NOMO-1 treated with DMSO at 0.1 percent for 48 hours (cell line): ENCODE data around the gene MIDN.

Experiments
- DNase-seq: peaks from one replicate; lab custom pipeline; 2025; ENCODE audit not compliant: unreplicated experiment; lab: John Stamatoyannopoulos, UW

The MIDN gene

DNA sequence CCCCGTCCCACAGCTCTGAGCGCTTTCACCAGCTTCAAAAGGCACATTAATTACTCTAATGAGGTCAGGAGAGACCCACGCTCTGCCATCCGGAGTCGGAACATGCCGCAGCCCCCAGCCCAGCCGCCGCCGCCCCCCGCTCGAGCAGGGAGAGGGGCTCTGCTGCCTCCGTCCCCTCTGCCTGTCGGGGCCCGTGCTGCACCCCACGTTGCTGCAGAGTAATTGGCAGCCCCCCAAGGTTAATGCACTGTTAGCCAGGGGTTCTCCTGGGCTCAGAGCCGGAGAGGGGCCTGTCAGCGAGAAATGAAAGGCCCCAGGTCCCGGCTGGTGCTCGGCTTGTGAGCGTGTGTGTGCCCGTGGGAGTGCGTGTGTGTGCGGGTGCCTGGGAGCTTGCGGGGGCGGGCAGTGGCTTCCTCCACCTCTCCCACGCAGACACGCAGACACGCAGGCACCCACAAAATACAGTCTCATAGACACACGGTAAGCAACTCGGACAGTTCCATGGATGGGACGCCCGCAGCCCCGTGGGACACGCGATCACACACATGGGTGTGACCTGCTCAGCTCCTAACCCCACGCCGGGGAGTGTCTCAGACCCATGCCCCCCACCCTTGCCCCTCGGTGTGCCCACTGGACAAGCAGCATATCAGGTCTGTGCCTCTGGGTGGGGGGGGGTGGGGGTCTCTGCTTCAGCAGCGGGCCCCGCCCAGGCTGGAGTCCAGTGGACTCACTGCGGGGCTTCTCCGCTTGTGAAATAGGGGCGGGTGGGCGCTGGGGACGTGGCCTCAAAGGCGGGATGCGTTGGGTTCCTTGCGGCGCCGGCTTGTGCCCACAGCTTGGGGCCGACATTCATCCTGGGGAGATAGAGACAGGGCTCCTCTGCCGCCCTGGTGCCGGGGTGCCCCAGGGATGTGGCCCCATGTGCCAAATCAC lies 32.5 kb downstream of the MIDN start:
- DNase-seq, result no peak

DNA sequence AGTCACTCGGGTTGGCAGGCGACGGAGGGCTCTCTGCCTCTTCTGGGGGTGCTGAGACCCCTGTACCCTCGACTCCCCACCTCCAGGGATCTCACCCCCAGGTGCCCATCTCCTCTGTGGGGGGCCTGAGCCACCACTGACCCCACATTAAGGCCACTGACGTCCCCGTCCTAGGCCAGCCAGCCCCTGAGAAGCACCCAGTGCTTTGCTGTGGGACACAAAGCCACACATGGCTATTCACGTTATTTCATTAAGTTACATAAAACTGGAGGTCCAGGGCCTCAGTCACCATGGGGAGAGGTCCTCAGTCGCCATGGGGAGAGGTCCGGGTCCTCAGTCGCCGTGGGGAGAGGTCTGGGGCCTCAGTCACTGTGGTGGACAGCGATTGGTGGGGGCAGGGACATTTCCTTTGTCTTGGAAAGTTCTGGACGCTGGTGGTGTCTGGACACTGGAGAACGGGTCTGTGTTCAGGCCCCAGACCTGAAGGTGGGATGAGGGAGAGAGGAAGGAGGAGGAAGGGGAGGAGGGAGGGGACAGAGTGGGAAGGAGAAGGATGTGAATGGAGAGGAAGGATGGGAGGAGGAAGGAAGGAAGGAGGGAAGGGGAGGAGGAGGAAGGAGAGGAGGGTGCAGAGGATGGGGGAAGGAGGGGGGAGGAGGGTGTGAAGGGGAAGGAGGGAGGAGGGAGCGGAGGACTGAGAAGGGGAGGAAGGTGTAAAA lies 33.3 kb downstream of the MIDN start:
- DNase-seq, result no peak

DNA sequence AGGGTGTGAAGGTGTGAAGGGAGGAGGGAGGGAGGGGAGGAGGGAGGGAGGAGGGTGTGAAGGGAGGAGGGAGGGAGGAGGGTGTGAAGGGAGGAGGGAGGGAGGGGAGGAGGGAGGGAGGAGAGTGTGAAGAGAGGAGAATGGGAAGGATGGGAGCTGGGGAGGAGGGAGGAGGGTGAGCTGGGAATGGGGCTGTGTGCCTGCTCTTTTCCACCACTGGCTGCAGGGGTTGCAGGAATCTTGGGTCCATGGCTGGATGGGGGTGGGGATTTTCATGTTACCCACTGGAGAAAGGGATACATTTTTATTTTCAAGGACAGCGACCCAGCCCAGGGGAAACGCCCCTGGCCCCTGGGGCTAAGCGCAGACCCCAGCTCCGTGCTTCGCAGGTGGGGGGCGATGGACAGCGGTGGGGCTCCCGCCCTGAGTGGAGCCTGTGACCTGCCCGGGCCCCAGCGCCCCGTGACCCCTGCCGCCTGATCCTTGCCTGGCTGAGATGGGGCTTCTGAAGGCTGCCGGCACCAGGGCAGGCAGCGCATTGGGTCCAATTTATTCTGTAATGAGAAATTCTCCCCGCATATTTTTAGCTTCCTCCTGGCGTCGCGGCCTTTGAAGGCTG lies 34.3 kb downstream of the MIDN start:
- DNase-seq, result no peak

DNA sequence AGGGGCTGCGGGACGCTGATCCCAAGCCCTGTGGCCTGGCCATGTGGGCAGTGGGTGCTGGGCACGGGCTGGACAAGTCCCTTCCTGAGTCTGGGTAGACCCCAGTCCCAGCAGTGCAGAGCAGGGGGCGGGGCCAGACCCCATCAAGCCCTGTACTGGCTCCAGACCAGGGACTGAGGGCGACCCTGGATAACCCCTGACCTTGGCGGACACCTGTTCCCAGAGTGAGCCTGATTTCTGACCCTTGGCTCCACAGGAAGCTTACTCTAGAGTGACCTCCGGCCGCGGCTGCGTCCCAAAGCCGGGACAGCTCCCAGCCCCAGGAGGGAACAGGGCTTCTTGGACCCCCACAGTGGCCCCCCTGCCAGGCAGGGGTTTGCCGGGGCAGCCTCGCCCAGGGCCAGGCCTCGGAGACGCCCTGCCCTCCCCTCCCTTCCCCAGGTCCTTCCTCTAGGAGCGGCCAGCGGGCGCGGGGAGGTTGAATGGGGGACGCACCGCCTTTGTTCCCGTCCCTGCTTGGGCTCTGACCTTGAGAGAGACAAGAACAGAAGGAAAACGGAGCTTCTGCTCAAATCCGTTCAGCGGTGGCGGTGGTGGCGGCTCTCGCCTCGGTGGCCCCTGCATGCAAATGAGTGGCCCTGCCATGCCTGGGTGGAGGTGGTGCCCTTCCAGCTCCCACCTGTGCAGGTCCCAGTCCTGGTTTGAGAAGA lies 35.0 kb downstream of the MIDN start:
- no peak for DNase-seq

DNA sequence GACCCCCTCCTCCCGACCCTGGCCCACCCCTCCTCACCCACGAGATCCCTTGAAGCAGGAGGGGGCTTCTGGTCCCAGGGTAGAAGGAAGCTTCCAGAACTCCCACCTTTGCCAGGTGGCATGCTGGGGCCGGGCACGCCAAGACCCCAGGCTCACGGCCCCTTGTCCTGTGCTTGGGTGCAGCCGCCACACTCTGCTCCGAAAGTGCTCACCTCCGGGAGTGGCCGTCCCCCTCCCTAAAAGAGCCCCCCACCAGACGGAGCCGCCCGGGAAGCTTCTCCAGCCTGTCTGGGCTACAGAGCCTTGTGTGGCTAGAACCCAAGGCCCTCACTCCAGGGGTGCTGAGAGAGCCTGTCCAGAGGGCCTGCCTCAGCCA lies 35.5 kb downstream of the MIDN start:
- DNase-seq, result no peak

DNA sequence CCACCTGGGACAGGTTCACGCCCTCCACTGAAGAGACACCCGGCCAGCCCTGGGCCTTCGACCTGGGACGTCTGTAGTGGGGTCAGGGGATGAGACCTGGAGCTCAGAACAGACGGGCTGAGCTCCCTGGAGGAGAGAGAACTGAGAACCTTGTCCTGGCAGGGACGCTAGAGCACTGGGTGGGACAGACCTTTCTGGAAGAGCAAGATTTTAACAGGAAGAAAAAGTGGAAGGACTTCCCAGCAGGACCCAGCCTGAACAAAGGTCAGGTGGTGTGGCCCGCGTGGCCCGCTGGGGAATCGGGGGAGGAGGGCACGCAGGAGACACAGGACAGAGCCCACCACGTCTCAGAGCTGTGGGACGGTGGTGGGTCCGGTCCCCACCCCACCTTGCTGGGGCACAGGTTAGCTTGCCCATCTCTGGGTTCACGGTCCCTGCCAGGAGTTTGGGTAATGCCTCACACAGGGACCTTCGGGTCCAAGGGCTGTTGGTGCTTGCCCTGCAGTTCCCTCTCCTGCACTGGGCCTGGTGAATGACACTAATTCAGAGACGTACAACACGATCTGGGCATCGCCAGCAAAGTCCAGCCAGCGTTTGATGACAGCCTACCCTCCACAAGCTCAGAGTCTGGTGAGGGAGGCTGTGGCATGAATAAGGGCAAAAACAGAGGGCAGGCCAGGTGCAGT lies 36.1 kb downstream of the MIDN start:
- no peak for DNase-seq

DNA sequence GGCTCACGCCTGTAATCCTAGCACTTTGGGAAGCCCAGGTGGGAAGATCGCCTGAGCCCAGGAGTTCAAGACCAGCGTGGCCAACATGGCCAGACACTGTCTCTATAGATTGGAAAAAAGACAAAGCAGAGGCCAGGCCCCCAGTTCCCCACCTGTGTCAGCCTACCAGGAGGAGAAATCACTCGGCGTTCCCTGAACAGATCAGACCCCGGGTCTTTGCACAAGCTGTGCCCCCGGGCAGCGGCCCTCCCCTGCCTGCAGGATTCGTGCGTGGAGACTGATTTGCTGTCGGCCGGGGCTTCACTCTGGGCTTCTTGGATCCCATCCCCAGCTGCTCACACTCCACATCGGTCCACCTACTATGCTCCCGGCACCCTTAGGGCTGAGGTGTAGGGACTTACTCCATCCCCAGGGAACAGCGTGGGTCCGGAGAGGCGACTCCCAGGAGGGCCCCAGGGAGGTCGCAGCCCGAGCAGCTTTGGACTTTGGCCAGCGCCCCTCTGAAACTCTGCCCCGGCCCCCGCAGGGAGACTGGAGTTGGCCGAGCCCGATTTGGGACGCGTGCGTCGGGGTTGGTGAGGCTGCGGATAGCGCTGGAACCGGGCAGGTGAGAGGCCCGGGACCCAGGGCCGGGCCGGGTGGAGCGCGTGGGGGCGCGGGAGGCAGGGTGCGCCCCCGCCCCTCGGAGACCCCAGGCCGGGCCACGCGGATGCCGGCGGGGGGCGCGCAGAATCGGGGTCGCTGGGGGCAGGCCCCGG lies 36.8 kb downstream of the MIDN start:
- DNase-seq, result no peak

DNA sequence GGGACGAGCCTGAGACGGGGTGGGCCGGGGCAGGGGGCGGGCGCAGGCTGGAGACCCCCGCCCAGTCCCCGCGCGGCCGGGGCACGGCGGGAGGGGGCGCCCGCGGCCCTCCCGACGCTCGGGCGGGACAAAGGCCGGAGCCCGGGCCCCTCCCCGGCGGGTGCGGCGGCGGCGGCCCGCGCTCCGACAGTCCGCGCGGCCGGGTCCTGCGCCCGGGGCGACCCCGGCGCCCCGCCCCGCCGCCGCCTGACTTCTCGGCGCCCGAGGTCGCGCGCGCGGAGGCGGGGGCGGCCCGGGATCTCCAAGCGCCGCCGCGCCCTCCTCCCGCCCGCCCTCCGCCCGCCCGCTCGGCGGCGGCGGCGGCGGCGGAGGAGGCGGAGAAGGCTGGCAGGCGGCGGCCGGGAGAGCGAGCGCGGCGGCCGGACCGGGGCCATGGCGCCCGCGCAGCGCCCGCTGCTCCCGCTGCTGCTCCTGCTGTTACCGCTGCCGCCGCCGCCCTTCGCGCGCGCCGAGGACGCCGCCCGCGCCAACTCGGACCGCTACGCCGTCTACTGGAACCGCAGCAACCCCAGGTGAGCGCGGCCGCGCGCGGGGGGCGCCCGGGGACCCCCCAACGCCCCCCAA lies 37.5 kb downstream of the MIDN start, which contains the start of gene EFNA2:
Gene EFNA2 (plus strand): TSS at position 137 of the 624 bp plus-strand sequence. CDS start 296 bp downstream, at position 433.
- no peak for DNase-seq

DNA sequence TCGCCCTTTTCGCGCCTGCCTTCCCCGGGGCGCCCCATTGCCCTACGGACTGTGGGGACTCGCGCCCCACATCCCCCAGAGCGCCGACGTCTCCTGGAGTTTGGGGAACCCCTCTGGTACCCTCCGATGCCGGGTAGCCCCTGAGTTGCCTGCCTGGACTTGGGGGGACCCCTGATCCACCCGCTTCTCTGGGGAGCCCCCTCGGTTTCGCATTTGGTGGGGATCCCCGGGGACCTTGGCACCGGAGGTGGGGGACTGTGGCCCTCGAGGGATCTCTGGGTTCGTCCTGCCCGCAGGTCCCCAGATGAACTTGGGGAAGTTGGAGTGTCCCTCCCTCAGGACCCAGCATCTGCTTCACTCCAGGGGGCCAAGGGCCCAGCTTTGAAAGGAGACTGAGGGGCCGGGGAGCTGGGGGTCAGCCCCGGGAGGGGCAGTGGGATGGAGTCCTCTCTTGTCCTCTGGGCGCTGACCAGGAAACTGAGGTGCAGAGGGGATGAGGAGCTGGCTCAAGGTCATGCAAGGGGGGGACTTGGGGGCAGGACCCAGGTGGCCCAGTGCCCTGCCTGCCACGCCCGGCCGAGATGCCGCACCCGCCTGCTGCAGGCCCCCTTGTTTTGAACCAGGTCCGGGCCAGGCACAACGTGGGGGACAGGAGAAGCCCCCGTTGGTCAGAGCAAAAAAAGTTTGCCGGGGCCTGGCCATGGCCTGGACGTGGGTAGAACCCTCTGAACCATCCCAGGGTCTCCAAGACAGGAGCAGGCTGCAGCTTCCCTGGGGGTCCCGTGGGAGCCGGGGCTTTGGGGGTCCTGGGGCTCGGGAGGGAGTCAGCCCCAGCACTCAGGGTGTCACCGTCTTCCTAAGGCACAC lies 38.3 kb downstream of the MIDN start:
- DNase-seq, result no peak

DNA sequence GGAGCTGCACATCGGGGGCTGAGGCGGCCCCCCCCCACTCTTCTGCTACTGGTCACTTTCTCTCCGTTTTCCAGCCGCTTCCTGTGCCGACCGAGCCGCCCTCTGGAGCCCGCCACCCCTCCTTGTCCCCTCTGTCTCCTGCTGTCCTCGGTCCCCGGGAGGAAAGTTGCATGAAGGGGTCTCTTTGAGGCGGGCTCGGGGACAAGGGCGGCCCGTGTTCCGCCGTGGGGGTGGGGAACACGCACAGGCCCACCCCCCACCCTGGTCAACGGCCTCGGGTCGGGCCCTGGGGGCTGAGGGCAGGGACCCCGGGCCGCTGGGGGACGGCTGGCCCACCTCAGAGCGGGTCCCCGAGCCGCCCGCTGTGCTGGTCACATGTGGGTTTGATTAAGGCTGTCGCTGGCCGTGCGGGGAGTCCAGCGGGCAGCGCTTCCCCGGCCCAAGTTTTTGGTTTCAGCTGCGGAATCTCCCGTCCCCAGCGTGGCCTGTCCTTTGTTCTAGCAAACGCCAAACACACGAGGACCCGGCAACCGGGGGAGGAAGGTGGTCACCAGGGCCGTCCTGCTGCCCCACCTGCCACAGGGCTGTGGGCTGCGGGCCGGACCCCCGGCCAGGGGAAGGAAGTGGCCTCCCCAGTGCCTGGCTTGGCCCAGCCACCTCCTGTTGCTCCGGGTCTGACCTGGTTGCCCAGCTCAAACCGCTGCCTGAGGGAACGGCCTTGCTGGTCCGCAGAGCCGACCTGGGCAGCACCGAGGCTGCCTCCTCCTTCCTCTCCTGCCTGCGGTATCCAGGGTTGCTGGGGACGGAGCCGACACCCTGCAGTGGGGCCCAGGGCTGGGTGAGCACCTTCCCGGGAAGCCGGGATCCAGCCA lies 39.2 kb downstream of the MIDN start:
- no peak for DNase-seq

DNA sequence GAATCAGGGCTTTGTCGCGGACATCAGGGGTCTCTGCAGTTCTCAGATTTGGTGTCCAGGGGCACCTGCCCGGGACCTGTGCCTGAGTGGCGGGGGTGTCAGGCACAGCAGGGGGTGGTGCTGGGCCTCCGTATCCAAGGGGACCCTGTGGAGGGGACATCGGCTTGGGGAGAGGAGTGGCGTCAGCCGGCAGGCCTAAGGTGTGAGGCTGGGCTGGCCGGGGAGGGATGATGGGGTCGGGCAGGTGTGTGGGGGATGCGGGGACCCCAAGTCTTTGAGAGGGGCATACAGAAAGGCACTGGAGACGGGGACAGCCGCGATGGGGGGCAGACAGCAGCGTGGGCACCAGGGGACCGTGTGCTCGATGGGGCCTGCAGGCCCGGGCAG lies 39.8 kb downstream of the MIDN start:
- DNase-seq, result no peak

DNA sequence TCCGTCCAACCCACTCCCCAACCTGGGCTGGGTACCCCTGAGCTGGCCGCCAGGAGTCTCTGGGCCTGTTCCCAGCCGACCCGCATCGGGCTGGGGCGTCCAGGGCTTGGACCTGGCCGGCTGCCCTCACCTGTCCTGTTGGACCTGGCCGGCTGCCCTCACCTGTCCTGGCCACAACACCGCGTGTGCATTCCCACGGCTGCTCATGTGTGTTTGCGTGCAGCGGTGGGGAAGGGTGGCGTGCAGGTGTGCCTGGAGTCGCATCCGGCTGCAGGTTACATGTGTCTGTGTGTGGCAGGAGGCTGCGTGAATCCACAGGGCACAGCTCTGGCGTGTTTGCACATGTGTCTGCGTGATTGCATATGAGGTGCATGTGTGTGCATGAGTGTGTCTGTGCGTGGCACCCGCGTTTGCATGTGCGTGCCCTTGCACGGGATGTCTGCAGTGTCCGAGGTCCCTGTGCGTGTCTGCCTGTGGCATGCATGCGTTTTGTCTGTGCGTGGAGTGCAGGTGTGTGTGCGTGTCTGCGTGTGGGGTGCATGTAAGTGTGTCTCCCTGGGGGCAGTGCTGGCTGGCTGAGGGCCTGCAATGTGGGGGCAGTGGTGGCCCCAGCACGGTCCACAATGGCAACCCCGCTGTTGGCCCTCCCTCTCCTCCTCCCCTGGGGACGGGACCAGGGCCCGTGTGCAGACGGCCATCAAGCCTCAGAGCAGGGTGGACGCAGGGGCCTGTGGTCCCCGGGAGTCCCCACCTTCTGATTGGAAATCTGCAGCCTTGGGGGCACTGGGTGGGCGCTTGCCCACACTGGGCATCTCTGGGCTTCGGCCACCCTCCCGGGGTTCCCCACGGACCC lies 40.7 kb downstream of the MIDN start:
- no peak for DNase-seq

DNA sequence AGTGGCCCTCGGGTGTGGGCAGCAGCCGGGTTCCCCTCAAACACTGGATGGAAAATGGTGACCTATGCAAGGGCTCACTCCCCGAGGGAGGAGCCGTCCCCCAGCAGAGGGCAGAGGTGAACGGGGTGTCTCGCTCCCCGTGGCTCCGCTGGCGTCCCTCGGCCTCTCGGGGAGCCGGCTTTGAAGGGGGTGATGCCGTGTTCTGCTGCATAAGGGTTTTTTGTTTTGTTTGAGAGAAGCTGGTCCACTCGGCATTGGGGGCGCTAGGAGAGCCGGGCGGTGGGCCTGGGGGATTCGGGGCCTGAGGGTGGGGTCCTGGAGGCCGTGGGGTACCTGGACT lies 41.3 kb downstream of the MIDN start:
- no peak for DNase-seq

DNA sequence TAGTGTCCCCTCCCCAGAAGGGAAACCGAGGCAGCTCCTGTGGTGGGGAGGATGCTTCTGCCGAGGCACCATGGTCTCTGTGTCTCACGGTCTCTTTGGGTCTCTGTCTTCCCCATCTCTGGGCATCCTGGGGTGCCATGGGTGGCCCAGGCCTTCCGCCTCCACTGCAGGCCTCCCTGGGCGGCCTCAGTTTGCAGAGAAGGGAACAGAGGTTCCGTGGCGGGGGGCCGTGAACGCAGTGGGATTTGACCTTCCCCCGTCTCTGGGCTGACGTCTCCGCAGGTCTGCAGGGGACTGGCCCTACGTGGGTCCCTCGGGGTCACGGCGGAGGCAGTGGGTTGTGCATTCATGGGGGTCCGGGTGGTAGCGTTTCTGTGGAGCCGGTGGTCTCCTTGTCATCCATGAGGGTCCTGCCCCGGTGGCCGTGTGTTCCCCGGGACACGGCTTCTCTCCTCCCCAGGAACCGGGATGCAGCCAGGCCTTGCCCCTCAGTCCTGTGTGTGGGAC lies 41.9 kb downstream of the MIDN start:
- no peak for DNase-seq

DNA sequence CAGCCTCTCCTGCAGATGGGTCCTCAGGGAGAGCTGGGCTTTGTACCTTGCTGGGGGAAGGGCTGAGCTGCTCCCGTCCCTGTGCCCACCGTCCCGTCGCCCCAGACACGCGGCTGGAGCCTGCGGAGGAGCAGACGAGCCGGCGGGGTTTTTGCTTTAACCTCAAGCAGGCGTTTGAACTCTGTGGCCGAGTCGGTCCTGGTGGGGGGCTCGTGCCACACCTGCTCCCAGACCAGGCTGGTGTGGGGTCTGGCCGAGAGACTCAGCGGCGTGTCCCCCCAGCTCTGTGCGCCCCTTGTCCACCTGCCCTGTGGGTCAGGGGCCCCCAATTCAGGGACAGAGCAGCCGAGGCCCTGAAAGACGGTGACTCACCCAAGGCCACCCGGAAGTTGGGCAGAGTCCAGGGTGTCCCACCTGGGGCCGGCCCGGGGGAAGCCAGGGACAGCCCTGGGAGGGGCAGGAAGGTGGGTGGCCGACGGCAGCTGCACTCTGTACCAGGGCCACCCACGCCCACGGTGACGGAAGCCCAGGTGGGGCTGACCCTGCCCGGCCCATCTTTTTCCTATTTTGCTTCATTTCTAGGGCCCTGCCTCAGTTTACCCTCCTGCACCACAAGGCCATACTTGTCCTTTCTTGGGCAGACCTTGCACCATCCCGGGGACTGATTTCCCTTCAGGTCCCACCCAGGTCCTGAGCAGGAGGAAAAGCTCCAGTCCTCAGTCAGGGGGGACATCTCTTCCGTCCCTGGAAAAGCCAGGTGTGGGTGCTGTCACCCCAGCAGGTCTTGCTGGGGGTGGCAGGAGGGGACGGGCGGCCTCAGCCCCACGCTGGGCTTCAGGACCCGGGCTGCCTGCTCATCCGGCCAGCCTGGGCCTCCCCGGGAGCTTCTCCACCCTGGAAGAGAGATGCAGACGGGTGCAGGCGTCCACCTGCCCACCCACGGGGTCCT lies 42.6 kb downstream of the MIDN start:
- no peak for DNase-seq
